Activated naive CD4-positive, alpha-beta T cell treated with anti-CD3 and anti-CD28 coated beads for 36 hours (primary cell): ENCODE data around the gene SASH1. TPM values are rescaled to one million over a fixed set of nuclear protein-coding genes. Genes with fewer than 3 reads are reported as not detected.

Source experiments
- CTCF ChIA-PET: fragments of 350-600 bp; sonication (Branson Sonifier 250); formaldehyde crosslinking; loops from one replicate; lab custom pipeline; 2021; ENCODE audit warnings: antibody characterized with exemption; lab: Charles Lee
- DNase-seq: peaks from one replicate; pipeline ENCODE4 v3.0.0-alpha.2; 2020
- H3K27ac Mint-ChIP-seq: one replicate; pipeline ENCODE4 v1.8.0; 2021; ENCODE audit warnings: mild to moderate bottlenecking, mixed read lengths
- H3K27me3 Mint-ChIP-seq: one replicate; pipeline ENCODE4 v1.8.0; 2021; ENCODE audit warnings: low read depth, mixed read lengths
- H3K36me3 Mint-ChIP-seq: one replicate; pipeline ENCODE4 v1.8.0; 2021; ENCODE audit warnings: low read depth, mixed read lengths
- H3K4me1 Mint-ChIP-seq: one replicate; pipeline ENCODE4 v1.8.0; 2021; ENCODE audit warnings: low read depth, mixed read lengths
- H3K4me3 Mint-ChIP-seq: one replicate; pipeline ENCODE4 v1.8.0; 2021; ENCODE audit warnings: mild to moderate bottlenecking, moderate library complexity, mixed read lengths
- H3K9me3 Mint-ChIP-seq: one replicate; pipeline ENCODE4 v1.8.0; 2021; ENCODE audit warnings: mixed read lengths
- intact Hi-C: fragments of 100-400 bp; cut with micrococcal nuclease; formaldehyde crosslinking; loops from one replicate; pipeline ENCODE4 v1.15.1; 2023
- total RNA-seq, 2 experiments: library from RNA; stranded (reverse); gene quantifications; one replicate each; pipeline ENCODE4 v1.2.3, GENCODE V29; 2021

The SASH1 gene
- total RNA-seq, 2 experiments from 2014 or later = not detected

DNA sequence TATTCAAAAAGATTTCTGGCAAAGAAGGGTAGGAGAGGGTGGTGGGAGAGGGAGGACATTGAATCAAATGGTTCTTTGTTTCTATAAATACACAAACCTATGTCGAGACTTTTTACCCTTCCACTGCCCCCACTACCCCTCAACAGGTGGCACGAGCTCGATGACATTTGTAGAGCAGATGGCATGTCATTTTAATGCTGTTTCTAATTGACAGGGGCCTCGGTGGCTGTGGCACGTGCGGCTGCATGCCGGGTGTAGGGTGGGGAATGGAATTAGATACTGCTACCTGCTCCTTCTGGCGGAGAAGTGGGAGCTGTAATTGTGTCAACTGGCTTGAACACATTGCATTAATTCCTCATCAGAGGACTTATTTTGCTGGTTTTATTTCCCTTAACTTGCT lies 29.1 kb upstream of the SASH1 start:
- Mint-ChIP-seq H3K4me1 (no peaks in the 10 kb centered on the region), H3K27ac (no peak overlapping the region), H3K27me3 (peaks cover 2% of the 10 kb centered on the region), H3K9me3 (no peaks in the 10 kb centered on the region), H3K36me3 (no peaks in the 10 kb centered on the region), H3K4me3 (no peak overlapping the region)
- DNase-seq = no peak
- intact Hi-C loops = no loop called here
- CTCF ChIA-PET = interaction anchor here (0.6 kb wide), 1 partner anchor 49 kb away, joined by 3 read pairs; no protein-coding TSS in a partner anchor

GRCh38 chr6:148316308-148316707 lies 26.3 kb upstream of the SASH1 start:
- CTCF ChIA-PET = no interaction called here

GRCh38 chr6:148317051-148317450 lies 25.6 kb upstream of the SASH1 start:
- Mint-ChIP-seq H3K27me3 (peaks cover 7% of the 10 kb centered on the region), H3K27ac (no peak overlapping the region), H3K4me1 (no peaks in the 10 kb centered on the region), H3K4me3 (no peak overlapping the region), H3K9me3 (no peaks in the 10 kb centered on the region), H3K36me3 (no peaks in the 10 kb centered on the region)
- no peak for DNase-seq
- intact Hi-C loops = no loop called here
- CTCF ChIA-PET = no interaction called here

More at GRCh38 chr6:148316308-148316707, 26.3 kb upstream of the SASH1 start:
- no peak for DNase-seq
- Mint-ChIP-seq H3K4me1 (no peaks in the 10 kb centered on the region), H3K9me3 (no peaks in the 10 kb centered on the region), H3K4me3 (no peak overlapping the region), H3K27ac (no peak overlapping the region), H3K27me3 (peaks cover 4% of the 10 kb centered on the region), H3K36me3 (no peaks in the 10 kb centered on the region)
- intact Hi-C loops = no loop called here

GRCh38 chr6:148317739-148318138 lies 24.9 kb upstream of the SASH1 start:
- H3K27me3 Mint-ChIP-seq = peaks cover 11% of the 10 kb centered on the region
- DNase-seq = no peak
- CTCF ChIA-PET = no interaction called here
- H3K4me1 Mint-ChIP-seq = no peaks in the 10 kb centered on the region
- H3K27ac Mint-ChIP-seq = no peak overlapping the region
- H3K4me3 Mint-ChIP-seq = no peak overlapping the region
- intact Hi-C loops = no loop called here
- no peaks in the 10 kb centered on the region for H3K36me3 Mint-ChIP-seq
- no peaks in the 10 kb centered on the region for H3K9me3 Mint-ChIP-seq

- Mint-ChIP-seq H3K27ac (no peak overlapping the region), H3K9me3 (no peaks in the 10 kb centered on the region), H3K4me1 (no peaks in the 10 kb centered on the region), H3K4me3 (no peak overlapping the region), H3K27me3 (peaks cover 19% of the 10 kb centered on the region), H3K36me3 (no peaks in the 10 kb centered on the region)
- no peak for DNase-seq
- intact Hi-C loops = no loop called here
- CTCF ChIA-PET = interaction anchor here (0.7 kb wide), 1 partner anchor 869 kb away, joined by 3 read pairs; no protein-coding TSS in a partner anchor
Measured at GRCh38 chr6:148322704-148323103, 19.9 kb upstream of the SASH1 start.

DNA sequence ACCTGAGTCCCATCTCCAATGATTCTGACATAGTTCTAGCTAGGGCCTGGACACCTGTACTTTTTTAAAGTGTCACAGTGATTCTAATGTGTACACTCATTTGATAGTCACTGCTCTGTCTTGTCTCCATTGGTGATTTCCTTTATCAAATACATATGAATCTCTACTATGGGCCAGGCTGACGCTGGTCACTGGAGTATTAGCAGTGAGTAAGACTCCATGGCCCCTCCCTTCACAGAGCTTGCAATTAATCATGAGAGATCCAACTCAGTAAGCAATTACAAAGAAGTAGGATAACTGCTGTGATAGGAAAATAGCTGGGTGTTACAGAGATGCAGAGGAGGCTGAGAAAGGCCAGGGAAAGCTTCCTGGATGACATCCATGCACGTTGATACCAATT lies 19.3 kb upstream of the SASH1 start:
- H3K27ac Mint-ChIP-seq = no peak overlapping the region
- H3K27me3 Mint-ChIP-seq = peaks cover 19% of the 10 kb centered on the region
- no peak overlapping the region for H3K4me3 Mint-ChIP-seq
- no peak for DNase-seq
- intact Hi-C loops = no loop called here
- no peaks in the 10 kb centered on the region for H3K4me1 Mint-ChIP-seq
- H3K9me3 Mint-ChIP-seq = no peaks in the 10 kb centered on the region
- no peaks in the 10 kb centered on the region for H3K36me3 Mint-ChIP-seq
- CTCF ChIA-PET = interaction anchor here (0.7 kb wide), 2 partner anchors 869 to 1370 kb away, joined by 3 to 4 read pairs; no protein-coding TSS in a partner anchor

DNA sequence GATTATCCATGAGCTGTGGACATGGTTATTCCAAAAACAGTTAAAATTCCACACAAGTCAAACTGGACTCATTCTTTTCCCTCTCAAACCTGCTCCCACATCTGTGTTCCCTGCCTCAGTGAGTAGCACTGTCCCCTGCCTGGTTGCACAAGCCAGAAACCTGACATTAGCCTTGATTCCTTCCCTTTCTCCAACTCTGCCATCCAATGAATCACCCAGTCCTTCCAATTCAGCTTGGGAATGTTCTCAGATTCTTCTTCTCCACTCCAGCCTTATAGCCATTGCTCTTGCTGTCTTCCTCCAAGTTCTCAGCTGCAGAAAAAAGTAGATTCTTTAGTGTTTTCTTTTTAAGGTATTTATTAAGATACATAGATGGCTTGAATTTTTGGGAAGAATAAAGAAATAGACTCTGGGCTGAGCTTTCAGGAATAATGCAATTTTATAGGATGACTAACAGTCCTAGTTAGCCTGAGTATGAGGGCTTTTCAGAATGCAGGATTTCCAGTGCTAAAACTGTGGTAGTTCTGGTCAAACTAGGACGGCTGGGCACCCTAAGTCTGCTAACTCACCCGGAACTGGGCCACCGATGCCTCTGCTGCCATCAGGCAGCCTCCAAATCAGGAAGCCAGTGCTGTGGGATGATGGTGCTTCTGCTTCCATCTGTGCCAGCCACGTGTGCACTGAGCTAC lies 18.2 kb upstream of the SASH1 start:
- intact Hi-C loops = no loop called here
- Mint-ChIP-seq H3K36me3 (no peaks in the 10 kb centered on the region), H3K4me3 (no peak overlapping the region), H3K27ac (no peak overlapping the region), H3K9me3 (no peaks in the 10 kb centered on the region), H3K27me3 (peaks cover 19% of the 10 kb centered on the region), H3K4me1 (no peaks in the 10 kb centered on the region)
- CTCF ChIA-PET = no interaction called here
- DNase-seq = no peak

DNA sequence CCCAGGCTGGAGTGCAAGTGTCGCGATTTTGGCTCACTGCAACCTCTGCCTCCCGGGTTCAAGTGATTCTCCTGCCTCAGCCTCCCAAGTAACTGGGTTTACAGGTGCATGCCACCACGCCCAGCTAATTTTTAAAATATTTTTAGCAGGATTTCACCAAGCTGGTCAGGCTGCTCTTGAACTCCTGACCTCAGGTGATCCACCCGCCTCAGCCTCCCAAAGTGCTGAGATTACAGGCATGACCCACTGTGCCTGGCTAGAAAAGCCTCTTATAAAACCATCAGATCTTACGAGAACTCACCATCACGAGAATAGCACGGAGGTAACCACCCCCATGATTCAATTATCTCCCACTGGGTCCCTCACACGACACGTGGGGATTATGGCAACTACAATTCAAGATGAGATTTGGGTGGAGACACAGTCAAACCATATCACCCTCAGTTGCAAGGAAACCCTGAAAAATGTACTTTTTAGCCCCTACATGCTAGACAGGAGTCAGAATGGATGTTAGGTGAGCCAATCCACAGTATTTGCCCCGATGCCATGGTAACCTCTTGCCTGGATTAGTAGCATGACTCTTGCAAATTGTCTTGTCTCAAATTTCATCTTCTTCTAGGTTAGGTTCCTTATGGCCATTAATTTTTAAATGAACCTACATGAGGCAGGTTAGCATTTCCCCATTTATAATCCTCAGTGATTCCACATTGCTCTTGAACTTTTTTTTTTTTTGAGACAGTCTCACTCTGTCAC lies 17.1 kb upstream of the SASH1 start:
- no peak for DNase-seq
- H3K27ac Mint-ChIP-seq = no peak overlapping the region
- H3K36me3 Mint-ChIP-seq = no peaks in the 10 kb centered on the region
- peaks cover 19% of the 10 kb centered on the region for H3K27me3 Mint-ChIP-seq
- H3K4me3 Mint-ChIP-seq = no peak overlapping the region
- CTCF ChIA-PET = interaction anchor here (0.7 kb wide), 1 partner anchor 273 kb away, joined by 3 read pairs; no protein-coding TSS in a partner anchor
- intact Hi-C loops = no loop called here
- no peaks in the 10 kb centered on the region for H3K4me1 Mint-ChIP-seq
- no peaks in the 10 kb centered on the region for H3K9me3 Mint-ChIP-seq

GRCh38 chr6:148328876-148329555 lies 13.6 kb upstream of the SASH1 start:
- Mint-ChIP-seq H3K27ac (no peak overlapping the region), H3K4me1 (no peaks in the 10 kb centered on the region), H3K4me3 (no peak overlapping the region), H3K9me3 (no peaks in the 10 kb centered on the region), H3K27me3 (peaks cover 22% of the 10 kb centered on the region), H3K36me3 (no peaks in the 10 kb centered on the region)
- CTCF ChIA-PET = interaction anchor here (0.6 kb wide), 1 partner anchor 73 kb away, joined by 4 read pairs; no protein-coding TSS in a partner anchor
- intact Hi-C loops = no loop called here
- no peak for DNase-seq

GRCh38 chr6:148329596-148330381 lies 12.8 kb upstream of the SASH1 start:
- H3K27me3 Mint-ChIP-seq = peaks cover 22% of the 10 kb centered on the region
- H3K4me1 Mint-ChIP-seq = no peaks in the 10 kb centered on the region
- no peaks in the 10 kb centered on the region for H3K36me3 Mint-ChIP-seq
- no peak overlapping the region for H3K4me3 Mint-ChIP-seq
- CTCF ChIA-PET = interaction anchor here (0.6 kb wide), 1 partner anchor 72 kb away, joined by 4 read pairs; no protein-coding TSS in a partner anchor
- DNase-seq = no peak
- H3K27ac Mint-ChIP-seq = no peak overlapping the region
- no peaks in the 10 kb centered on the region for H3K9me3 Mint-ChIP-seq
- intact Hi-C loops = no loop called here

- Mint-ChIP-seq H3K4me1 (no peaks in the 10 kb centered on the region), H3K4me3 (no peak overlapping the region)
- CTCF ChIA-PET = no interaction called here
Measured at GRCh38 chr6:148332088-148332487, 10.6 kb upstream of the SASH1 start.

DNA sequence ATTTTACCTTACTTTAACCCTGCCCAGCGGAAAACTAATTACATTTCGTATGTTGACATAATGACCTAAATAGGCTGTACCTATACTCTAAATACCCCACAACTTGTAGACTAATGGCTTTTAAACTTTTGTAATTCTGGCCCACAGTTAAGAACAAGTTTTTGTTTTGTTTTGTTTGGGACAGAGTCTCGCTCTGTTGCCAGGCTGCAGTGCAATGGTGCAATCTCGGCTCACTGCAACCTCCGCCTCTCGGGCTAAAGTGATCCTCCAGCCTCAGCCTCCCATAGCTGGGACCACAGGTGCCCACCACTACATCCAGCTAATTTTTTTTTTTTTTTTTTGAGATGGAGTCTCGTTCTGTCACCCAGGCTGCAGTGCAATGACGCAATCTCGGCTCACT lies 5.7 kb upstream of the SASH1 start:
- Mint-ChIP-seq H3K27me3 (peaks cover 9% of the 10 kb centered on the region), H3K36me3 (no peaks in the 10 kb centered on the region), H3K4me3 (no peak overlapping the region), H3K27ac (no peak overlapping the region), H3K4me1 (peaks cover under 1% of the 10 kb centered on the region), H3K9me3 (no peaks in the 10 kb centered on the region)
- intact Hi-C loops = no loop called here
- CTCF ChIA-PET = no interaction called here
- no peak for DNase-seq

More at GRCh38 chr6:148332088-148332487, 10.6 kb upstream of the SASH1 start:
- Mint-ChIP-seq H3K27me3 (peaks cover 13% of the 10 kb centered on the region), H3K36me3 (no peaks in the 10 kb centered on the region), H3K27ac (no peak overlapping the region), H3K9me3 (no peaks in the 10 kb centered on the region)
- DNase-seq = no peak
- intact Hi-C loops = no loop called here
